HFF-Myc (cell line): ENCODE results near the gene CEP43.

Experiments
- DNase-seq: peaks from one replicate; pipeline ENCODE4 v3.0.0-alpha.2; 2011; ENCODE audit warnings: low read depth; ENCODE audit errors: extremely low read depth
- H3K4me3 ChIP-seq: replicated peaks from 2 replicates; pipeline ENCODE4 v1.5.1; 2011; ENCODE audit warnings: low read depth, mild to moderate bottlenecking, control low read depth, low read length
- TF ChIP-seq, protein P1 (sequence below): IDR thresholded peaks from 2 replicates; pipeline ENCODE4 v1.5.1; 2012; ENCODE audit warnings: mild to moderate bottlenecking, low read depth, low read length, control low read depth; ENCODE audit errors: missing control alignments

CEP43 gene

GRCh38 chr6:166952567-166953486 lies 46.4 kb upstream of the CEP43 start:
- TF ChIP-seq, protein P1, sequence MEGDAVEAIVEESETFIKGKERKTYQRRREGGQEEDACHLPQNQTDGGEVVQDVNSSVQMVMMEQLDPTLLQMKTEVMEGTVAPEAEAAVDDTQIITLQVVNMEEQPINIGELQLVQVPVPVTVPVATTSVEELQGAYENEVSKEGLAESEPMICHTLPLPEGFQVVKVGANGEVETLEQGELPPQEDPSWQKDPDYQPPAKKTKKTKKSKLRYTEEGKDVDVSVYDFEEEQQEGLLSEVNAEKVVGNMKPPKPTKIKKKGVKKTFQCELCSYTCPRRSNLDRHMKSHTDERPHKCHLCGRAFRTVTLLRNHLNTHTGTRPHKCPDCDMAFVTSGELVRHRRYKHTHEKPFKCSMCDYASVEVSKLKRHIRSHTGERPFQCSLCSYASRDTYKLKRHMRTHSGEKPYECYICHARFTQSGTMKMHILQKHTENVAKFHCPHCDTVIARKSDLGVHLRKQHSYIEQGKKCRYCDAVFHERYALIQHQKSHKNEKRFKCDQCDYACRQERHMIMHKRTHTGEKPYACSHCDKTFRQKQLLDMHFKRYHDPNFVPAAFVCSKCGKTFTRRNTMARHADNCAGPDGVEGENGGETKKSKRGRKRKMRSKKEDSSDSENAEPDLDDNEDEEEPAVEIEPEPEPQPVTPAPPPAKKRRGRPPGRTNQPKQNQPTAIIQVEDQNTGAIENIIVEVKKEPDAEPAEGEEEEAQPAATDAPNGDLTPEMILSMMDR = no peak

GRCh38 chr6:166954118-166954713 lies 45.0 kb upstream of the CEP43 start:
- TF ChIP-seq, protein P1 = no peak
- H3K4me3 ChIP-seq = no peak overlapping the region
- no peak for DNase-seq

More at GRCh38 chr6:166952567-166953486, 46.4 kb upstream of the CEP43 start:
- DNase-seq = no peak
- H3K4me3 ChIP-seq = no peak overlapping the region

DNA sequence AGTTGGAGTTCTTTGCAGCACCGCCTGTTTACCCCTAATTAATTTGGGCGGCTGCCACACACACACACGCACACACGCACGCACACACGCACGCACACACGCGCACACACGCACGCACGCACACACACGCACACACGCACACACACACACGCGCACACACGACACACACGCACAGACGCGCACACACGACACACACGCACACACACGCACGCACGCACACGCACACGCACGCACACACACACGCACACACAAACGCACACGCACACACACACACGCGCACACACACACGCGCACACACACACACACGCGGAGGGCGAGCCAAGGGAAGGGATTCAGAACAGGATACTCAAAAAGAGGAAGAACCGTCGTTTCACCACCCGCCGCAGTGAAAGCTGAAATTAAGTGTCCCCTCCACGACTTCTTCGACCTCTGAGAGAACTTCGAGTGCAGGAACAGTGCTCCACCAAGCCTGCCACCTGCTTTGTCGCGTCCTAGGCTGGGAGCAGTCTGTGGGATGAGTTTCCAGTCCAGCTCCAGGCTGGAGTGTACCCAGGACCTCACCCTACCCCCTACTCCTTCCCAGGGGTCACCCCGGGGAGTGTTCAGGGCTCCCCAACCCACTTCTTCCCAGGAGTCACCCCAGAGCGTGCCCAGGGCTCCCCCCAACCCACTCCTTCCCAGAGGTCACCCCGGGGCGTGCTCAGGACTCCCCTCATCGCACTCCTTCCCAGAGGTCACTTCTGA lies 43.9 kb upstream of the CEP43 start:
- peak overlapping the region; percentile 77 for H3K4me3 ChIP-seq
- no peak for DNase-seq
- TF ChIP-seq, protein P1 = no peak

DNA sequence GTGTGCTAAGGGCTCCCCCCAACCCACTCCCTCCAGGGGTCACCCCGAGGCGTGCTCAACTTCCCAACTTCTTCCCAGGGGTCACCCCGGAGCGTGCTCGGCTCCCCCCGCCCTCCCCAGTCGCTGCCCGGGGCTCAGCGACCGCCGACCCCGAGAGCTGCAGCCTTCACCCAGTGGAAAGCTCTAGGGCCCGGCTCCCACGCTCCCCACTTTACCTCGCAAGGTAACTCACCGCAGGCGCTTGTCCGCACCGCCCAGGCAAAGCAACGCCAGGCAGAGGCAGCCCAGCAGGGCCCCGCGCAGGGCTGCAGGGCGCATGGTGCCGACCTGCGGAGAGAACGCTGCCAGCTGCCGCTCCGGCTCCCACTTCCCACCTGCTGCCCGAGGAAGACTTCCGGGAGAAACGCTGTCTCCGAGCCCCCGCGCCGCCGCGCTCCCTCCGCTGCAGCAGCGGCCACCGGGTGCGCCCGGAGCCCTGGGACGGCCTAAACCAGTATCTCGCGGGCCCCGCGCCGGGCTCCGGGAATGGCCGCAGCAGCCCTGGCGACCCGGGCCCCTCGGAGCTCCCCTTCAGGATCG lies 43.2 kb upstream of the CEP43 start:
- TF ChIP-seq, protein P1 = no peak
- no peak for DNase-seq
- H3K4me3 ChIP-seq = peak overlapping the region; percentile 77

GRCh38 chr6:166956444-166957086 lies 42.6 kb upstream of the CEP43 start, which contains the start of gene RNASET2:
Gene RNASET2 (minus strand): TSS chr6:166956550. CDS start chr6:166956182, 368 bp downstream.
- TF ChIP-seq, protein P1 = no peak
- DNase-seq = peak; percentile 25
- H3K4me3 ChIP-seq = peak within 1 kb of the TSS; percentile 77
